SK-N-SH treated with all-trans-retinoic acid at 6 μM for 48 hours (cell line): ENCODE measurements around the gene TMEM69.

ENCODE experiments used
- ATAC-seq: fragments of 200-7000 bp; cut with Tn5 transposase; 3 replicates; pipeline ENCODE4 v1.9.1; 2020; ENCODE audit warnings: mild to moderate bottlenecking, moderate library complexity
- ARNTL ChIP-seq: fragments of 450-650 bp; formaldehyde crosslinking; IDR thresholded peaks from 2 replicates; pipeline ENCODE4 v1.5.0; 2020; ENCODE audit warnings: low read depth, mild to moderate bottlenecking, moderate library complexity, borderline replicate concordance
- CREB5 ChIP-seq: fragments of 250-450 bp; sonication (Bioruptor Pico); IDR thresholded peaks from 2 replicates; pipeline ENCODE4 v1.5.1; 2020; ENCODE audit warnings: low read depth, mild to moderate bottlenecking, moderate library complexity
- CSDC2 ChIP-seq: fragments of 250-450 bp; sonication (Bioruptor Pico); IDR thresholded peaks from 2 replicates; pipeline ENCODE4 v1.5.0; 2020; ENCODE audit warnings: mild to moderate bottlenecking, moderate library complexity
- CSRNP3 ChIP-seq: fragments of 250-450 bp; sonication (Bioruptor Pico); IDR thresholded peaks from 2 replicates; pipeline ENCODE4 v1.5.1; 2021; ENCODE audit warnings: mild to moderate bottlenecking, moderate library complexity
- ESRRG ChIP-seq: fragments of 250-450 bp; sonication (Bioruptor Pico); IDR thresholded peaks from 2 replicates; pipeline ENCODE4 v1.6.1; 2021; ENCODE audit warnings: mild to moderate bottlenecking
- GLIS3 ChIP-seq: fragments of 250-450 bp; sonication (Bioruptor Pico); IDR thresholded peaks from 2 replicates; pipeline ENCODE4 v1.5.0; 2020; ENCODE audit warnings: mild to moderate bottlenecking, moderate library complexity
- ISL1 ChIP-seq: fragments of 250-450 bp; sonication (Bioruptor Pico); IDR thresholded peaks from 2 replicates; pipeline ENCODE4 v2.1.2; 2022; ENCODE audit warnings: mild to moderate bottlenecking, moderate library complexity
- OSR1 ChIP-seq: fragments of 250-450 bp; sonication (Bioruptor Pico); IDR thresholded peaks from 2 replicates; pipeline ENCODE4 v1.8.0; 2022; ENCODE audit warnings: moderate library complexity, mild to moderate bottlenecking, inconsistent platforms
- PATZ1 ChIP-seq: fragments of 250-450 bp; sonication (Bioruptor Pico); IDR thresholded peaks from 2 replicates; pipeline ENCODE4 v1.8.0; 2020; ENCODE audit warnings: mild to moderate bottlenecking, moderate library complexity, borderline replicate concordance
- POU6F1 ChIP-seq: fragments of 250-450 bp; sonication (Bioruptor Pico); IDR thresholded peaks from 2 replicates; pipeline ENCODE4 v1.8.0; 2021; ENCODE audit warnings: low read depth, mild to moderate bottlenecking, moderate library complexity, borderline replicate concordance
- RARB ChIP-seq: fragments of 250-450 bp; sonication (Bioruptor Pico); IDR thresholded peaks from 2 replicates; pipeline ENCODE4 v1.8.0; 2021; ENCODE audit warnings: mild to moderate bottlenecking, moderate library complexity
- SNAI2 ChIP-seq: fragments of 250-450 bp; sonication (Bioruptor Pico); IDR thresholded peaks from 2 replicates; pipeline ENCODE4 v1.5.0; 2020; ENCODE audit warnings: mild to moderate bottlenecking, moderate library complexity
- TSHZ2 ChIP-seq: fragments of 250-450 bp; sonication (Bioruptor Pico); IDR thresholded peaks from 2 replicates; pipeline ENCODE4 v1.5.0; 2020; ENCODE audit warnings: mild to moderate bottlenecking, moderate library complexity
- ZC3H10 ChIP-seq: fragments of 250-450 bp; sonication (Bioruptor Pico); IDR thresholded peaks from 2 replicates; pipeline ENCODE4 v1.5.1; 2021; ENCODE audit warnings: mild to moderate bottlenecking, moderate library complexity
- ZFP3 ChIP-seq: fragments of 250-450 bp; sonication (Bioruptor Pico); IDR thresholded peaks from 2 replicates; pipeline ENCODE4 v1.5.0; 2020; ENCODE audit warnings: mild to moderate bottlenecking, moderate library complexity
- ZNF565 ChIP-seq: fragments of 450-650 bp; formaldehyde crosslinking; conservative IDR thresholded peaks from 2 replicates; pipeline ENCODE4 v1.5.0; 2020; ENCODE audit warnings: low read depth, mild to moderate bottlenecking, moderate library complexity
- ZNF70 ChIP-seq: fragments of 450-650 bp; formaldehyde crosslinking; IDR thresholded peaks from 2 replicates; pipeline ENCODE4 v1.5.0; 2020; ENCODE audit warnings: mild to moderate bottlenecking, moderate library complexity
- ZNF8 ChIP-seq: fragments of 450-650 bp; formaldehyde crosslinking; IDR thresholded peaks from 2 replicates; pipeline ENCODE4 v1.5.0; 2020; ENCODE audit warnings: mild to moderate bottlenecking, moderate library complexity

TMEM69 gene

GRCh38 chr1:45658171-45658570, 29.8 kb upstream of the TMEM69 start:
- no peak for ATAC-seq
- no peak for TF ChIP-seq SNAI2 (CRISPR knock-in tag)
- no peak for TF ChIP-seq TSHZ2 (CRISPR knock-in tag)
- TF ChIP-seq CSRNP3 (CRISPR knock-in tag), result no peak
- no peak for TF ChIP-seq ESRRG
- no peak for TF ChIP-seq ZFP3 (CRISPR knock-in tag)
- TF ChIP-seq OSR1, result no peak
- no peak for TF ChIP-seq ZC3H10 (CRISPR knock-in tag)
- TF ChIP-seq GLIS3, result no peak
- TF ChIP-seq PATZ1 (CRISPR knock-in tag), result no peak
- no peak for TF ChIP-seq CREB5

- no peak for ATAC-seq
- TF ChIP-seq ZNF565 (no peak), PATZ1 (CRISPR knock-in tag) (no peak), ZC3H10 (CRISPR knock-in tag) (no peak), TSHZ2 (CRISPR knock-in tag) (no peak), ARNTL (CRISPR knock-in tag) (no peak), CSRNP3 (CRISPR knock-in tag) (no peak), OSR1 (no peak), POU6F1 (CRISPR knock-in tag) (no peak), CSDC2 (CRISPR knock-in tag) (no peak), ISL1 (CRISPR knock-in tag) (no peak), ESRRG (no peak), SNAI2 (CRISPR knock-in tag) (no peak), ZNF70 (no peak), ZNF8 (CRISPR knock-in tag) (no peak), CREB5 (no peak), RARB (CRISPR knock-in tag) (no peak)
Measured at GRCh38 chr1:45659222-45659621, 28.8 kb upstream of the TMEM69 start.
